Right ventricle myocardium inferior (tissue), 1 donor: ENCODE results near the gene CSTB. TPM values are rescaled to one million over a fixed set of nuclear protein-coding genes. Genes with fewer than 3 reads are reported as not detected.
A peak's percentile ranks its signal among the peaks of the same experiment; 100 is the strongest.

Experiments used
- ATAC-seq: fragments of 200-7000 bp; cut with Tn5 transposase; one replicate; pipeline ENCODE4 v1.9.1; 2020; ENCODE audit warnings: mild to moderate bottlenecking, moderate library complexity
- DNase-seq: peaks from one replicate; pipeline ENCODE4 v3.0.0; 2021; ENCODE audit errors: missing footprints
- intact Hi-C: fragments of 100-400 bp; cut with DNase I; formaldehyde crosslinking; loops from one replicate; pipeline ENCODE4 v1.11.0; 2022
- total RNA-seq: library from RNA; stranded (reverse); fragmentation: NEBNext Ultra II Directional; extraction: Animal tissue kit (Norgen Biotek cat#: 25700); gene quantifications from one replicate; pipeline ENCODE4 v1.2.1, GENCODE V29; 2021
- donor health status: DM: no; HTN: yes; CAD: no; lungs with severe emphysema.

The CSTB gene
- total RNA-seq, 1 donor from 2014 or later, result 44.1 TPM

GRCh38 chr21:43797925-43798715 lies 22.0 kb upstream of the CSTB start:
- ATAC-seq, result no peak
- DNase-seq, result peak; percentile 14
- intact Hi-C loops, result no loop called here

- ATAC-seq (no peak), DNase-seq (peak; percentile 49)
- intact Hi-C loops, result no loop called here
Measured at GRCh38 chr21:43797415-43797814, 21.3 kb upstream of the CSTB start.

GRCh38 chr21:43794857-43795256 lies 18.7 kb upstream of the CSTB start:
- ATAC-seq (no peak), DNase-seq (peak; percentile 30)
- intact Hi-C loops, result no loop called here

- ATAC-seq (no peak), DNase-seq (peak; percentile 44)
- intact Hi-C loops, result no loop called here
Measured at GRCh38 chr21:43794311-43794710, 18.2 kb upstream of the CSTB start.

- DNase-seq (peak; percentile 50), ATAC-seq (no peak)
- intact Hi-C loops, result no loop called here
Measured at GRCh38 chr21:43793243-43793642, 17.1 kb upstream of the CSTB start.

- peak; percentile 45 for DNase-seq
- intact Hi-C loops, result no loop called here
- no peak for ATAC-seq
Measured at GRCh38 chr21:43792406-43792805, 16.3 kb upstream of the CSTB start.

GRCh38 chr21:43790010-43790524 lies 14.0 kb upstream of the CSTB start:
- intact Hi-C loops, result no loop called here
- peak; percentile 26 for DNase-seq
- ATAC-seq, result no peak

GRCh38 chr21:43789276-43790009 lies 13.3 kb upstream of the CSTB start, which contains the start of gene RRP1:
Gene RRP1 (plus strand): TSS chr21:43789577. CDS start chr21:43789630, 53 bp downstream.
- intact Hi-C loops, result loop anchor here (10.0 kb wide), 1 partner anchor 105 kb away; no protein-coding TSS in a partner anchor
- peak; percentile 97 for DNase-seq
- peak; percentile 98 for ATAC-seq

- DNase-seq (peak; percentile 53), ATAC-seq (no peak)
- intact Hi-C loops, result loop anchor here (10.0 kb wide), 1 partner anchor 102 kb away; no protein-coding TSS in a partner anchor
Measured at GRCh38 chr21:43786807-43787440, 10.8 kb upstream of the CSTB start.

- DNase-seq (peak; percentile 45), ATAC-seq (no peak)
- intact Hi-C loops, result loop anchor here (10.0 kb wide), 1 partner anchor 102 kb away; no protein-coding TSS in a partner anchor
Measured at GRCh38 chr21:43786300-43786806, 10.2 kb upstream of the CSTB start.

- ATAC-seq (no peak), DNase-seq (no peak)
- intact Hi-C loops, result loop anchor here (10.0 kb wide), 1 partner anchor 100 kb away; no protein-coding TSS in a partner anchor
Measured at GRCh38 chr21:43785134-43785533, 9.0 kb upstream of the CSTB start.

GRCh38 chr21:43783098-43783700 lies 7.1 kb upstream of the CSTB start:
- DNase-seq, result peak; percentile 3
- intact Hi-C loops, result loop anchor here (10.0 kb wide), 1 partner anchor 98 kb away; no protein-coding TSS in a partner anchor
- no peak for ATAC-seq

- ATAC-seq (no peak), DNase-seq (no peak)
- intact Hi-C loops, result loop anchor here (10.0 kb wide), 1 partner anchor 98 kb away; no protein-coding TSS in a partner anchor
Measured at GRCh38 chr21:43782431-43783097, 6.5 kb upstream of the CSTB start.

GRCh38 chr21:43781846-43782245 lies 5.7 kb upstream of the CSTB start:
- no peak for ATAC-seq
- no peak for DNase-seq
- intact Hi-C loops, result loop anchor here (10.0 kb wide), 1 partner anchor 97 kb away; no protein-coding TSS in a partner anchor

GRCh38 chr21:43779660-43780059 lies 3.6 kb upstream of the CSTB start:
- DNase-seq (peak; percentile 52), ATAC-seq (no peak)
- intact Hi-C loops, result loop anchor here (5.0 to 10.0 kb wide), 2 partner anchors 52 to 95 kb away; no protein-coding TSS in a partner anchor

- DNase-seq (peak; percentile 20), ATAC-seq (no peak)
- intact Hi-C loops, result loop anchor here (5.0 kb wide), 1 partner anchor 51 kb away; no protein-coding TSS in a partner anchor
Measured at GRCh38 chr21:43778469-43779335, 2.6 kb upstream of the CSTB start.

- ATAC-seq, result no peak
- intact Hi-C loops, result loop anchor here (5.0 kb wide), 1 partner anchor 51 kb away; no protein-coding TSS in a partner anchor
- peak; percentile 61 for DNase-seq
Measured at GRCh38 chr21:43777953-43778352, 1.8 kb upstream of the CSTB start.
